Measurements from ENCODE around the gene TMTC4. TPM values are rescaled to one million over a fixed set of nuclear protein-coding genes. Genes with fewer than 3 reads are reported as not detected.

TMTC4 gene
- total RNA-seq, 1 donor from 2014 or later, result 139 TPM

DNA sequence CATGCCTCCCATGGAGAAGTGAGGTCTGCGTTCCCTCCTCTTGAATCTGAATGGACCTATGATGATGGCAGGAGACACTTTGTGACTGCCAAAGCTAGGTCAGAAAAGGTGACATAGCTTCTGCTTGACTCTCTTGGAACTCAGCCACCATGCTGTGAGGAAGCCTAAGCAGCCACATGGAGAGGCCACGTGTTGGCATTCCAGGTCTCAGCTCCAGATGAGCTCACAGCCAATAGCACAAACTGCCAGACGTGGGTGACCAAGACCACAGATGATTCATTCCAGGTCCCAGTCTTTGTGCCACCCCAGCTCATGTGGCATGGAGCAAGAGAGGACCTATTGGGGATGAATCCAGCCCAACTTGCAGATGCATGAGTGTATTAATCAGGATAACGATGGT is 77.3 kb downstream of the TMTC4 start:
- H3K27me3 Mint-ChIP-seq (ENCODE audit: unreplicated experiment), result peaks cover 2% of the 10 kb centered on the region
- no peak overlapping the region for H3K4me3 Mint-ChIP-seq (ENCODE audit: unreplicated experiment)
- H3K36me3 Mint-ChIP-seq (ENCODE audit: unreplicated experiment), result no peaks in the 10 kb centered on the region
- H3K27ac Mint-ChIP-seq (ENCODE audit: unreplicated experiment), result no peak overlapping the region
- H3K4me1 Mint-ChIP-seq (ENCODE audit: low read depth, unreplicated experiment), result no peaks in the 10 kb centered on the region
- no peak for DNase-seq
- no peaks in the 10 kb centered on the region for H3K9me3 Mint-ChIP-seq (ENCODE audit: unreplicated experiment)
- TF ChIP-seq, protein P1, sequence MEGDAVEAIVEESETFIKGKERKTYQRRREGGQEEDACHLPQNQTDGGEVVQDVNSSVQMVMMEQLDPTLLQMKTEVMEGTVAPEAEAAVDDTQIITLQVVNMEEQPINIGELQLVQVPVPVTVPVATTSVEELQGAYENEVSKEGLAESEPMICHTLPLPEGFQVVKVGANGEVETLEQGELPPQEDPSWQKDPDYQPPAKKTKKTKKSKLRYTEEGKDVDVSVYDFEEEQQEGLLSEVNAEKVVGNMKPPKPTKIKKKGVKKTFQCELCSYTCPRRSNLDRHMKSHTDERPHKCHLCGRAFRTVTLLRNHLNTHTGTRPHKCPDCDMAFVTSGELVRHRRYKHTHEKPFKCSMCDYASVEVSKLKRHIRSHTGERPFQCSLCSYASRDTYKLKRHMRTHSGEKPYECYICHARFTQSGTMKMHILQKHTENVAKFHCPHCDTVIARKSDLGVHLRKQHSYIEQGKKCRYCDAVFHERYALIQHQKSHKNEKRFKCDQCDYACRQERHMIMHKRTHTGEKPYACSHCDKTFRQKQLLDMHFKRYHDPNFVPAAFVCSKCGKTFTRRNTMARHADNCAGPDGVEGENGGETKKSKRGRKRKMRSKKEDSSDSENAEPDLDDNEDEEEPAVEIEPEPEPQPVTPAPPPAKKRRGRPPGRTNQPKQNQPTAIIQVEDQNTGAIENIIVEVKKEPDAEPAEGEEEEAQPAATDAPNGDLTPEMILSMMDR (IDR thresholded peaks at IDR 0.05; ENCODE audit: partially characterized antibody, unreplicated experiment), result no peak

- Mint-ChIP-seq H3K4me3 (ENCODE audit: unreplicated experiment) (no peak overlapping the region), H3K36me3 (ENCODE audit: unreplicated experiment) (no peaks in the 10 kb centered on the region), H3K4me1 (ENCODE audit: low read depth, unreplicated experiment) (no peaks in the 10 kb centered on the region), H3K27me3 (ENCODE audit: unreplicated experiment) (peaks cover 2% of the 10 kb centered on the region), H3K9me3 (ENCODE audit: unreplicated experiment) (no peaks in the 10 kb centered on the region), H3K27ac (ENCODE audit: unreplicated experiment) (no peak overlapping the region)
- no peak for DNase-seq
- TF ChIP-seq, protein P1 (IDR thresholded peaks at IDR 0.05; ENCODE audit: partially characterized antibody, unreplicated experiment), result no peak
These were observed 78.1 kb downstream of the TMTC4 start for GRCh38 chr13:100596516-100596915.

DNA sequence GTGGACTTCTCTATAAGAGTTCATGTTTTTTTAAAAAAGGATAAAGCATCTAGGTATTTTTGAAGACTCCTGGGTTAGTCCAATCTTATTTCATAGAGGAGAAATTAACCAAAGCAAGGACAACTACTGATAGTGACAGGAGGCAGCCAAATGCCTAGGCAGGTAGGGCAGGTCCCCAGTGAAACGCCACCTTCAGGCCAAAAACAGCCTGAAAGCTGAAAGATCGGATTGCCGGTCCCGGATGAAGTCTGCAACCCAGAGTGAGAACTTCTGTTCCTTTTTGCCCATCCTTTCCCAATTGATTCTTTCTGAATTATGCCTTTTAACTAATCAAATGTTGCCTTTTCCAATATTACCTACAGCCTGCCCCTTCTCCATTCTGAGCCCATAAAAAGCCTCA is 79.9 kb downstream of the TMTC4 start:
- no peak overlapping the region for H3K4me3 Mint-ChIP-seq (ENCODE audit: unreplicated experiment)
- H3K27me3 Mint-ChIP-seq (ENCODE audit: unreplicated experiment), result no peaks in the 10 kb centered on the region
- no peaks in the 10 kb centered on the region for H3K9me3 Mint-ChIP-seq (ENCODE audit: unreplicated experiment)
- H3K36me3 Mint-ChIP-seq (ENCODE audit: unreplicated experiment), result no peaks in the 10 kb centered on the region
- H3K27ac Mint-ChIP-seq (ENCODE audit: unreplicated experiment), result no peak overlapping the region
- TF ChIP-seq, protein P1 (IDR thresholded peaks at IDR 0.05; ENCODE audit: partially characterized antibody, unreplicated experiment), result peak; percentile 27
- H3K4me1 Mint-ChIP-seq (ENCODE audit: low read depth, unreplicated experiment), result no peaks in the 10 kb centered on the region
- peak; percentile 27 for DNase-seq

GRCh38 chr13:100594255-100594654 is 80.3 kb downstream of the TMTC4 start:
- Mint-ChIP-seq H3K27me3 (ENCODE audit: unreplicated experiment) (no peaks in the 10 kb centered on the region), H3K27ac (ENCODE audit: unreplicated experiment) (no peak overlapping the region), H3K4me1 (ENCODE audit: low read depth, unreplicated experiment) (no peaks in the 10 kb centered on the region), H3K36me3 (ENCODE audit: unreplicated experiment) (no peaks in the 10 kb centered on the region), H3K9me3 (ENCODE audit: unreplicated experiment) (no peaks in the 10 kb centered on the region), H3K4me3 (ENCODE audit: unreplicated experiment) (no peak overlapping the region)
- TF ChIP-seq, protein P1 (IDR thresholded peaks at IDR 0.05; ENCODE audit: partially characterized antibody, unreplicated experiment), result no peak
- no peak for DNase-seq

DNA sequence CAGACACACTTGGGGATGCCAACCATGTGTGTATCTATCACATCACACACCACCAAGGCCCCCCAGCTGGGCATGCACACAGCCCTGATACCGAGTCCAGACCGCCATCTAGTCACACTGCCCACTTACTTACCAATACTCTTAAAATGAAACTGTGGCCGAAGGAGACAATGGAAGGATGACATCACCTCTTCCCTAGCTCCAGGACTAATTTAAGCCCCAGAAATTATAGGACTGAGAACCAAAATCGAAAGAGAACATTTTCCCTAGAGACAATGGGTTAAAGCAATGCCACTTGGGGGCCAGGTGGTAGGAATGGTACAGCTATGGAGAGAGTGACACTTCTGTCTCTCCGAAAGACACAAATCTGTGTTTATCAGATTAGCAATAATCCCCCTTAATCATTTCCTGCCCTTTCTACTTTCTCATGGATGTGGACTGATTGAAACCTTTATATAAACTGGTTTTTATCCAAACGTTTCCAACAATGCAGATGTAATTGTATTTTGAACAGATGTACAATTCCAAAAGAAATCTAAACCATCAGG is 85.3 kb downstream of the TMTC4 start:
- no peaks in the 10 kb centered on the region for H3K36me3 Mint-ChIP-seq (ENCODE audit: unreplicated experiment)
- H3K27me3 Mint-ChIP-seq (ENCODE audit: unreplicated experiment), result peaks cover 4% of the 10 kb centered on the region
- TF ChIP-seq, protein P1 (IDR thresholded peaks at IDR 0.05; ENCODE audit: partially characterized antibody, unreplicated experiment), result no peak
- H3K27ac Mint-ChIP-seq (ENCODE audit: unreplicated experiment), result no peak overlapping the region
- no peak for DNase-seq
- peaks cover 2% of the 10 kb centered on the region for H3K9me3 Mint-ChIP-seq (ENCODE audit: unreplicated experiment)
- no peaks in the 10 kb centered on the region for H3K4me1 Mint-ChIP-seq (ENCODE audit: low read depth, unreplicated experiment)
- peak overlapping the region; percentile 78 for H3K4me3 Mint-ChIP-seq (ENCODE audit: unreplicated experiment)

All from glutamatergic neuron (in vitro differentiated cells).